K562 (cell line): ENCODE measurements around the gene TMEM107. TPM values are rescaled to one million over a fixed set of nuclear protein-coding genes. Genes with fewer than 3 reads are reported as not detected.

Experiments
- ARID1B ChIP-seq: fragments of 450-650 bp; IDR thresholded peaks from 2 replicates; pipeline ENCODE4 v1.6.1; 2016; ENCODE audit warnings: antibody characterized with exemption, mild to moderate bottlenecking, inconsistent platforms
- ATF1 ChIP-seq, 2 experiments: fragments of 450-650 bp in 1 of 2; IDR thresholded peaks; 2 replicates each; pipeline ENCODE4 v1.6.1; 2016; ENCODE audit warnings: missing compliant biosample characterization in 1 of 2, missing genetic modification characterization in 1 of 2
- FOXA3 ChIP-seq, 2 experiments: fragments of 450-650 bp in 1 of 2; sonication (generic) in 1 of 2; formaldehyde crosslinking; IDR thresholded peaks in 1 of 2; conservative IDR thresholded peaks in 1 of 2; 2 replicates each; pipeline versions ENCODE4 v1.4.0 to v1.8.0; 2020 to 2022; ENCODE audit warnings: mild to moderate bottlenecking in 2 of 2, missing genetic modification reagents in 1 of 2
- JUN ChIP-seq, 2 experiments: sonication (generic) in 1 of 2; formaldehyde crosslinking in 1 of 2; IDR thresholded peaks; 2 replicates each; pipeline versions ENCODE4 v1.6.1 to v1.8.0; 2012 to 2022; ENCODE audit warnings: borderline replicate concordance in 2 of 2, mild to moderate bottlenecking in 2 of 2, improper control_type of control experiment in 1 of 2, low read depth in 1 of 2, low read length in 1 of 2, missing genetic modification reagents in 1 of 2
- NEUROD1 ChIP-seq: fragments of 150-350 bp; IDR thresholded peaks from 2 replicates; pipeline ENCODE4 v1.6.1; 2014; ENCODE audit warnings: borderline replicate concordance, low read length, low read depth; ENCODE audit not compliant: partially characterized antibody
- PCBP1 ChIP-seq: fragments of 200-400 bp; formaldehyde crosslinking; IDR thresholded peaks from 2 replicates; pipeline ENCODE4 v1.6.1; 2018; ENCODE audit warnings: mild to moderate bottlenecking, low read depth, low read length; ENCODE audit not compliant: poor library complexity, severe bottlenecking
- PRMT5 ChIP-seq: sonication (generic); formaldehyde crosslinking; IDR thresholded peaks from 2 replicates; pipeline ENCODE4 v1.5.0; 2020; ENCODE audit warnings: missing genetic modification reagents
- RB1 ChIP-seq: fragments of 450-650 bp; IDR thresholded peaks from 2 replicates; pipeline ENCODE4 v1.6.1; 2017; ENCODE audit warnings: low read depth, mild to moderate bottlenecking
- RFX7 ChIP-seq: fragments of 250-450 bp; sonication (Bioruptor Pico); IDR thresholded peaks from 2 replicates; pipeline ENCODE4 v1.5.1; 2021; ENCODE audit warnings: mild to moderate bottlenecking
- TCF7 ChIP-seq: sonication (generic); IDR thresholded peaks from 2 replicates; pipeline ENCODE4 v1.6.1; 2016; ENCODE audit warnings: antibody characterized with exemption, borderline replicate concordance
- THRAP3 ChIP-seq: fragments of 450-650 bp; IDR thresholded peaks from 2 replicates; pipeline ENCODE4 v1.6.1; 2016; ENCODE audit warnings: mild to moderate bottlenecking, inconsistent platforms, borderline replicate concordance
- polyA plus RNA-seq, 8 experiments: library from polyadenylated mRNA; depleted of rRNA in 4 of 8; stranded (reverse) in 5 of 8; unstranded in 3 of 8; fragments of >200 nt; fragmentation: Nextera tagmentation in 2 of 8; fragmentation: Illumina TruSeq in 1 of 8; extraction: Ambion mirVana in 2 of 8; extraction: Trizol in 1 of 8; gene quantifications; 2 replicates each; pipeline versions ENCODE4 v1.2.1 to v1.2.3, GENCODE V29; 2011 to 2014; ENCODE audit warnings: inconsistent platforms in 1 of 8, missing spikeins in 1 of 8
- total RNA-seq, 7 experiments: library from RNA; depleted of rRNA in 6 of 7; stranded (reverse); fragments of >200 nt in 6 of 7; fragmentation: Illumina TruSeq in 2 of 7; extraction: Trizol in 2 of 7; gene quantifications; 2 replicates each; pipeline versions ENCODE4 v1.2.1 to v1.2.3, GENCODE V29; 2011 to 2021; ENCODE audit warnings: low replicate concordance in 1 of 7
- TF ChIP-seq, protein P1 (sequence below), 3 experiments: fragments of 200-800 bp in 1 of 3; fragments of 250-450 bp in 1 of 3; fragments of 450-650 bp in 1 of 3; sonication (Bioruptor Pico) in 1 of 3; sonication (Bioruptor generic) in 1 of 3; formaldehyde crosslinking in 1 of 3; IDR thresholded peaks; 2 replicates each; pipeline versions ENCODE4 v1.6.1 to v1.8.0; 2016 to 2022; ENCODE audit warnings: mild to moderate bottlenecking in 2 of 3, missing genetic modification characterization in 2 of 3, missing compliant biosample characterization in 1 of 3, moderate library complexity in 1 of 3
- TF ChIP-seq, protein P2 (sequence below): fragments of 250-450 bp; sonication (Bioruptor Pico); IDR thresholded peaks from 2 replicates; pipeline ENCODE4 v1.8.0; 2022; ENCODE audit warnings: inconsistent platforms, mild to moderate bottlenecking, moderate library complexity, borderline replicate concordance
- TF ChIP-seq, protein P3 (sequence below): fragments of 250-450 bp; sonication (Bioruptor Pico); IDR thresholded peaks from 2 replicates; pipeline ENCODE4 v1.4.0; 2020; ENCODE audit warnings: mild to moderate bottlenecking, moderate library complexity

Gene TMEM107
- total and polyA plus RNA-seq, 9 of the 15 experiments (the other 6 are each of a cell fraction or from before 2014, with no cell fraction given) = 7.1 to 26.2 (median 16.9) TPM

DNA sequence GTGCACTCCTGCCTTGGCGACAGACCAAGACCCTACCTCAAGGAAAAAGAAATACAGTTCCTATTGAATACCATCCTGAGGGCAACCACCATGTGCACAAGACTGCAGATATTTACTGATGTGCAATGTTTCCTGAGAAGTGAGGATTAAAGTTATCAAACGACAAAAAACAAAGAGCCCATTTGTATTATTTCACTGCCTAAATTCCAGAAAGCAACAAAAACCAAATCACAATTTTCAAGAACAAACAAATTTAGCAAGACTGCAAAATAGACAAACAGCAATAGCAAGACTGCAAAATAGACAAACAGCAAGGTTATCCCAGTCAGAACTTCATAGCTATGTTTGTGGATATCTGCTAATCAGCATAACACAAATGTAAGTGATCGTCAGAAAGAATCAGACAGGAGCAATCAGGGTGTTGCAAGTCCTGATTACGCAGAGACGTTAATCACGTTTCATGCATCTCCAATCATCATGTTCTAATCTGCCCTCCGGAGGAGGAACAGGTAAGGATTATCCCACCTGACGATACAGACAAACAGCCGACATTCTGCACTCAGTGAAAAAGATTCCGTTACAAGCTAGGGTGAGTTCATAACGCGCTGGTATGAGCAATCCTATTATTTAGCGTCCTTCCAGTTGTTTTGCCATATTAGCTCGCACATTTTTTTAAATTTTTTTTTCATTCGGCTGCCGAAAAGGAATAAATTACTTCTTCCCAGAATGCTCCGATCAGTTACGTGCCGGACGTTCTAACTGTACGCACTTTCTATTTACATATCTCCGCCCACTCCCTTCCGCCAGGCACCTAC, 2.9 kb downstream of the TMEM107 start (continued):
- TF ChIP-seq, protein P1, sequence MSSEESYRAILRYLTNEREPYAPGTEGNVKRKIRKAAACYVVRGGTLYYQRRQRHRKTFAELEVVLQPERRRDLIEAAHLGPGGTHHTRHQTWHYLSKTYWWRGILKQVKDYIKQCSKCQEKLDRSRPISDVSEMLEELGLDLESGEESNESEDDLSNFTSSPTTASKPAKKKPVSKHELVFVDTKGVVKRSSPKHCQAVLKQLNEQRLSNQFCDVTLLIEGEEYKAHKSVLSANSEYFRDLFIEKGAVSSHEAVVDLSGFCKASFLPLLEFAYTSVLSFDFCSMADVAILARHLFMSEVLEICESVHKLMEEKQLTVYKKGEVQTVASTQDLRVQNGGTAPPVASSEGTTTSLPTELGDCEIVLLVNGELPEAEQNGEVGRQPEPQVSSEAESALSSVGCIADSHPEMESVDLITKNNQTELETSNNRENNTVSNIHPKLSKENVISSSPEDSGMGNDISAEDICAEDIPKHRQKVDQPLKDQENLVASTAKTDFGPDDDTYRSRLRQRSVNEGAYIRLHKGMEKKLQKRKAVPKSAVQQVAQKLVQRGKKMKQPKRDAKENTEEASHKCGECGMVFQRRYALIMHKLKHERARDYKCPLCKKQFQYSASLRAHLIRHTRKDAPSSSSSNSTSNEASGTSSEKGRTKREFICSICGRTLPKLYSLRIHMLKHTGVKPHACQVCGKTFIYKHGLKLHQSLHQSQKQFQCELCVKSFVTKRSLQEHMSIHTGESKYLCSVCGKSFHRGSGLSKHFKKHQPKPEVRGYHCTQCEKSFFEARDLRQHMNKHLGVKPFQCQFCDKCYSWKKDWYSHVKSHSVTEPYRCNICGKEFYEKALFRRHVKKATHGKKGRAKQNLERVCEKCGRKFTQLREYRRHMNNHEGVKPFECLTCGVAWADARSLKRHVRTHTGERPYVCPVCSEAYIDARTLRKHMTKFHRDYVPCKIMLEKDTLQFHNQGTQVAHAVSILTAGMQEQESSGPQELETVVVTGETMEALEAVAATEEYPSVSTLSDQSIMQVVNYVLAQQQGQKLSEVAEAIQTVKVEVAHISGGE (CRISPR knock-in tag; IDR thresholded peaks at IDR 0.05) = peak in 1 of 3 experiments; percentile 41; a peak in 1 of 6 replicates
- TF ChIP-seq JUN (IDR thresholded peaks at IDR 0.05; ENCODE audit: borderline replicate concordance, low read depth, low read length) (no peak), JUN (CRISPR knock-in tag; IDR thresholded peaks at IDR 0.05; ENCODE audit: borderline replicate concordance) (no peak; the same call in 1 of the 2 replicates), RFX7 (CRISPR knock-in tag) (peak; percentile 90), RB1 (peak; percentile 78), PCBP1 (no peak), ARID1B (peak; percentile 87), FOXA3 (CRISPR knock-in tag; conservative IDR thresholded peaks at IDR 0.05 in 1 of 2, IDR thresholded peaks at IDR 0.05 in 1 of 2) (peak; percentile 48 to 63; a peak in 2 of 4 replicates), PRMT5 (CRISPR knock-in tag) (no peak), TCF7 (peak; percentile 42; the same call in 1 of the 2 replicates), ATF1 (CRISPR knock-in tag; IDR thresholded peaks at IDR 0.05) (no peak), ATF1 (tag; IDR thresholded peaks at IDR 0.05) (peak; percentile 92), THRAP3 (peak; percentile 99), NEUROD1 (peak; percentile 49)
- TF ChIP-seq, protein P2, sequence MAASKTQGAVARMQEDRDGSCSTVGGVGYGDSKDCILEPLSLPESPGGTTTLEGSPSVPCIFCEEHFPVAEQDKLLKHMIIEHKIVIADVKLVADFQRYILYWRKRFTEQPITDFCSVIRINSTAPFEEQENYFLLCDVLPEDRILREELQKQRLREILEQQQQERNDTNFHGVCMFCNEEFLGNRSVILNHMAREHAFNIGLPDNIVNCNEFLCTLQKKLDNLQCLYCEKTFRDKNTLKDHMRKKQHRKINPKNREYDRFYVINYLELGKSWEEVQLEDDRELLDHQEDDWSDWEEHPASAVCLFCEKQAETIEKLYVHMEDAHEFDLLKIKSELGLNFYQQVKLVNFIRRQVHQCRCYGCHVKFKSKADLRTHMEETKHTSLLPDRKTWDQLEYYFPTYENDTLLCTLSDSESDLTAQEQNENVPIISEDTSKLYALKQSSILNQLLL (CRISPR knock-in tag) = no peak
- TF ChIP-seq, protein P3, sequence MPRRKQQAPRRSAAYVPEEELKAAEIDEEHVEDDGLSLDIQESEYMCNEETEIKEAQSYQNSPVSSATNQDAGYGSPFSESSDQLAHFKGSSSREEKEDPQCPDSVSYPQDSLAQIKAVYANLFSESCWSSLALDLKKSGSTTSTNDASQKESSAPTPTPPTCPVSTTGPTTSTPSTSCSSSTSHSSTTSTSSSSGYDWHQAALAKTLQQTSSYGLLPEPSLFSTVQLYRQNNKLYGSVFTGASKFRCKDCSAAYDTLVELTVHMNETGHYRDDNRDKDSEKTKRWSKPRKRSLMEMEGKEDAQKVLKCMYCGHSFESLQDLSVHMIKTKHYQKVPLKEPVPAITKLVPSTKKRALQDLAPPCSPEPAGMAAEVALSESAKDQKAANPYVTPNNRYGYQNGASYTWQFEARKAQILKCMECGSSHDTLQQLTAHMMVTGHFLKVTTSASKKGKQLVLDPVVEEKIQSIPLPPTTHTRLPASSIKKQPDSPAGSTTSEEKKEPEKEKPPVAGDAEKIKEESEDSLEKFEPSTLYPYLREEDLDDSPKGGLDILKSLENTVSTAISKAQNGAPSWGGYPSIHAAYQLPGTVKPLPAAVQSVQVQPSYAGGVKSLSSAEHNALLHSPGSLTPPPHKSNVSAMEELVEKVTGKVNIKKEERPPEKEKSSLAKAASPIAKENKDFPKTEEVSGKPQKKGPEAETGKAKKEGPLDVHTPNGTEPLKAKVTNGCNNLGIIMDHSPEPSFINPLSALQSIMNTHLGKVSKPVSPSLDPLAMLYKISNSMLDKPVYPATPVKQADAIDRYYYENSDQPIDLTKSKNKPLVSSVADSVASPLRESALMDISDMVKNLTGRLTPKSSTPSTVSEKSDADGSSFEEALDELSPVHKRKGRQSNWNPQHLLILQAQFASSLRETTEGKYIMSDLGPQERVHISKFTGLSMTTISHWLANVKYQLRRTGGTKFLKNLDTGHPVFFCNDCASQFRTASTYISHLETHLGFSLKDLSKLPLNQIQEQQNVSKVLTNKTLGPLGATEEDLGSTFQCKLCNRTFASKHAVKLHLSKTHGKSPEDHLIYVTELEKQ (CRISPR knock-in tag) = 0 out of 2 replicates have a peak, but pooled peaks have one; percentile 58
